NCI-H2196 (cell line): Measurements from ENCODE around the gene PUS1.

Experiments
- DNase-seq: peaks from one replicate; lab custom pipeline; 2025; ENCODE audit not compliant: unreplicated experiment; lab: John Stamatoyannopoulos, UW

PUS1 gene

DNA sequence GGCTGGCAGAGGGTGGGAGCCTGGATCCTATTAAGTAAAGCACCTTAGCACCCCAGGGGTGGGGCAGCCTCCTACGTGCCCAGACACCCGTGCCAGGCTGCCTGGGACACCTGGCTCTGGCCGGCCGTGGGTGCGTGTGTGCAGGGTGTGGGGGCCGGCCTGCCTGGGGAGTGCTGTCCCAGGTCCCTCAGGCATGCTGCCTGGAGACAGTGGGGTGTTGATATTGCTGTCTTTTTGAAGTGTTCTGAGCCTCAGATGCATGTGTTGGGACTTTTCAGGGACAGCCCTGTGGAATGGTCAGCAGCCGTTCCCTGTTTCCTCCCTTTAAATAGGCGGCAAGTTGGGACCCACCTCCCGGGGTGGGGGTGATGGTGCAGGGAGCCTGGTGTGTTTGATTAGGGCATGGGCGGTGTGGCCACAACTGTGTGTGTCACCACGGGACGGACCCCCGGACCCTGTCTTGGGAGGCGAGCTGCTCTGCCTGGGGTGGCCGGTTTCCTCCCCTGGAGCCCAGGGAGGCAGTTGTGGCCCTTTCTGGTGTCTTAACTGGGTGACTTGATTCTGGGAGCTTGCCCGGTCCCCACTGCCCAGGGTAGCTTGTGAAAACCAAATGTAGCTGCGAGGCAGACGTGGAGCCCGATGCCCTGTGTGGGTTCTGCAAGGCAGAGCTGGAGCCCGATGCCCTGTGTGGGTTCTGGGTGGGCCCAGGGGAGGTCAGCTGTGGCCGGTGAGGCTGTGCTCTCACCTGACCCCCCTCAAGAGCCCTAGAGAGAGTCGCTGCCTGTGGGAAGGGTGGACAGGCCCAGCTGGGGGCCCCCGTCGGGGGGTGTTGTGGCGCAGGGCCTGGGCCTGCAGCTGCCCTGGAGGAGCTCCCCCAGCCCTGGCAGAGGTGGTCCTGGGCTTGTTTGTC lies 26.5 kb upstream of the PUS1 start:
- DNase-seq, result no peak

DNA sequence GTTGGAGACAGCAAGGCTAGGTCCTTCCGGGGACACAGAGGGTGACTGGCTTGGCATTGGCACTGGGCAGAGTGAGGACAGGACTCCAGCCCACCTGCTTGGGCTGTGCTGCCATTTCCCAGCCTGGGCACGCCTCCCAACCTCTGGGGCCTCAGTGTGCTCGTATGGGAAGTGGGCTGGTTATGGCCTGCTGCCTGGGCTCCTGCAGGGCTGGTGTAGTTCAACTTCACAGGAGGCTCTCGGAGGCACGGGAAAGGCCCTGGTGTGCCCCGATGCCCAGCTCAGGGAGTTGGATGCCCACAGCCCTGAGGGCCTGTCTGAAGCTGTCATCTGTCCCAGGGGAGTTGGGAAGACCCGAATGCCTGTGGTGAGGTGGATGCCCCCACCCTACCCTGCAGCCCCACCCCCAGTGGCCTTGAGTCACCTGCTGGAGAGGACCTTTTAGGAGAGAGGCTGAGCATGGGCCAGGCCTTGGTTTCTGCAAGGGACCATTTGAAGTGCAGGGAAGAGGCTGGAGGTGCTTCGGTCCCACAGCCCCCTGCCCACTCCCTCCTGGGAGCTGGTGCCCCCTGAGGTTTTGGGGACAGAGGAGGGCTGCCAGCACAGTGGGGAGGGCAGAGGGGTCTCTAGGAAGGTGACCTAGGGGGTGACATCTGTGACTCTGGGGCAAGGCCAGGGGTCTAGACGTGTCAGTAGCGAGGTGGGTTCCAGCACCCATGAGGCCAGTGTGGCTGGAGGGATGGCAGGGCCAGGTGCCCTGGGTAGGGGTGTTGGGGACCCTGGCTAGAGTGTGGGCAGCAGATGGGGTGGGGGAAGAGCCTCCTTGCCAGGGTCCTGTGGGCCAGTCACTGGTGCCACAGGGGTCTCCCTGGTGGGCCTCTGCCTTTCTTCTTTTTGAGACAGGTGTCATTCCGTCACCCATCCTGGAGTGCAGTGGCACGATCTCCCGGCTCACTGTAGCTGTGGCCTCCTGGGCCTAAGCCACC lies 25.5 kb upstream of the PUS1 start:
- DNase-seq, result no peak

DNA sequence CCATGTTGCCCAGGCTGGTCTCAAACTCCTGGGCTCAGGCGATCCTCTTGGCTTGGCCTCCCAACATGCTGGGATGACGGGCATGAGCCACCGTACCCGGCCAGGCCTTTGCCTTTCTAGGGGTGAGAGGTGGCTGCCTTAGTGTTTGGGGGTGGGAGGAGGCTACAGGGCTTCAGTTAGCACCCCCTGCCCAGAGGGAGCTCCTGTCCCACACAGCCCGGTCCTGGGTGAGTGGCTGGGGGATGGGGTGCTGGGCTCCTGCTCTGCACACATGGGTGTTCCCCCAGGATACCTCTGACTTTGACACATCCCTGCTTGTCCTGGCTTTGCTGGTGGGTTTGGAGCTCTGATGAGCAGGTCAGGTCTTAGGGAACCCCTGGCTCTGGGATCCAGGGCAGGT lies 24.7 kb upstream of the PUS1 start:
- DNase-seq, result no peak

DNA sequence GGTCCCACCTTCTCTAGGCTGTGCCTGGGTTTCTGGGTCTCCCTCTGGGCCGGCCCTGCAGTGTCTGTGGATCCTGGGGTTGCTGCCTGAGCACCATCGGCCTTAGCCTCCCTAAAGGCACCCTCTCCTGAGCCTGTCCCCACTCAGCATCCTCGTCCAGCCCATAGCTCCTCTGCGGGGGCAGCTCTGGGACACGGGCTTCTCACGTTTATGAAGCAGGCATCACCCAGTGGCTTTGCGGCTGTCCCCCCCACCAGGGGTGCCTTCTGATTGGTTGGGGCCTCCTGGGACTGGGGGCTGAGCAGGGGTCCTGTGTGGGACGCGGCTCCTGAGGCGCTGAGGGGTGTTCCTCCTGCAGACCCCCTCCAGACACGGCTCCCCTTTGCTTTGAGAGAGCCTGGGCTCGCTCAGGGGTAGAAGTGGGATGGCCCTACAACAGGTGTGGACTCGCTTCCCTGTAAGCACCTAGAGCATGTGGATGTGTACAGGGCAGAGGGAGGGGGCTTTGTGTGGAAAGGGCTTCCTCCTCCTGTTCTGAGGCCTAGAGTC lies 23.9 kb upstream of the PUS1 start:
- no peak for DNase-seq

DNA sequence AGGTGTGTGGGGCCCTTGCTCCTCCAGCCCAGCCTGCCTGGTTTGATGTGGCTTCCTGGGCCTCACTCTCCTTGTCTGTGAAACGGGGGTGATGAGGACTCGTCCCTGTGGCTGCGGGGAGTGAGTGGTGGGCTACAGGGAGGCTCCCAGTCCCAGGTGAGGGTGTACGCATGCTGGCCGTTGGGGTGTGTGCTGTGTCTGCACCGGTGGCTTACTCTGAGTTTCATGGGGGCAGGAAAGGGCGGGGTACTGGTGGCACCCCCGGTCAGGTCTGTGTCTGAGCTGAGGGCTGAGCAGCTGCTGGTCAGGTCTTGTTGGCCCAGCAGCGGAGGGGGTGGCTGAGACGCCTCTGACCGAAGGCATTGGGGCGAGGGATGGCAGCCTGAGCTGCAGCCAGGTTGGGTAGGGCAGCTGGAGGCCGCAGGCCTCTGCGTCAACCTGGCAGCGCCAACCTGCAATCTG lies 23.4 kb upstream of the PUS1 start:
- no peak for DNase-seq

DNA sequence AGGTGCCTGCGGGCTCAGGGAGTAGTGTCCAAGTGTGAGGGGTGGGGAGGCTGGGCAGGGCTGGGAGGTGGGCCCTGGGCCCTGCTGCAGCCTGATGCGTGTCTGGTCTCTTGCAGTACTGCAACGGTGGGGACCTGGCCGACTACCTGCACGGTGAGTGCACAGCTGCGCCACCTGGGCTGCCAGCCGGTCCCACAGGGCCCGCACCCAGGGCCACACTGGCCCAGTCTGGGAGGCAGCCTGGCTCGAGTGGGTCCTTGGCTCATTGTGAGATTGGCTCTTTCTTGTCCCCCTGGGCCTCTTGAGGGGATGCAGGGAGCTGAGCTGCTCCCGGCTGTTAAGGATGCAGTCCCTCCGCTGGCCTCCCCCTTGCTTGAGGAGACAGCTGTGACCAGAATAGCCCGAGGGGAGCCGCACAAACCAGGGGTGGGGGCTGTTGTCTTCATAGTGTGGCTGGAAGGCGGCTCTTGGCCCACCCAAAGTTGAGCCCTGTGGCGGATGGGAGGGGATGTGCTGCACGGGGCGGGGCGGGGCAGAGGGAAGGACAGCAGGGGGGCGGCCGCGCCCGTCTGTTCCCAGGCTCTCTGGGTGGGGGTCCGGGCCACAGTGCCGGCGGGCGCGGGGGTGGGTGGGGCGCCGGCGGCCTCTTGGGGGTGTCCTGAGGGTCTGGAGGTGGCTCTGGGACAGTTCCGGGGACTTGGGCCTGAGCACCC lies 21.5 kb upstream of the PUS1 start:
- DNase-seq, result no peak

DNA sequence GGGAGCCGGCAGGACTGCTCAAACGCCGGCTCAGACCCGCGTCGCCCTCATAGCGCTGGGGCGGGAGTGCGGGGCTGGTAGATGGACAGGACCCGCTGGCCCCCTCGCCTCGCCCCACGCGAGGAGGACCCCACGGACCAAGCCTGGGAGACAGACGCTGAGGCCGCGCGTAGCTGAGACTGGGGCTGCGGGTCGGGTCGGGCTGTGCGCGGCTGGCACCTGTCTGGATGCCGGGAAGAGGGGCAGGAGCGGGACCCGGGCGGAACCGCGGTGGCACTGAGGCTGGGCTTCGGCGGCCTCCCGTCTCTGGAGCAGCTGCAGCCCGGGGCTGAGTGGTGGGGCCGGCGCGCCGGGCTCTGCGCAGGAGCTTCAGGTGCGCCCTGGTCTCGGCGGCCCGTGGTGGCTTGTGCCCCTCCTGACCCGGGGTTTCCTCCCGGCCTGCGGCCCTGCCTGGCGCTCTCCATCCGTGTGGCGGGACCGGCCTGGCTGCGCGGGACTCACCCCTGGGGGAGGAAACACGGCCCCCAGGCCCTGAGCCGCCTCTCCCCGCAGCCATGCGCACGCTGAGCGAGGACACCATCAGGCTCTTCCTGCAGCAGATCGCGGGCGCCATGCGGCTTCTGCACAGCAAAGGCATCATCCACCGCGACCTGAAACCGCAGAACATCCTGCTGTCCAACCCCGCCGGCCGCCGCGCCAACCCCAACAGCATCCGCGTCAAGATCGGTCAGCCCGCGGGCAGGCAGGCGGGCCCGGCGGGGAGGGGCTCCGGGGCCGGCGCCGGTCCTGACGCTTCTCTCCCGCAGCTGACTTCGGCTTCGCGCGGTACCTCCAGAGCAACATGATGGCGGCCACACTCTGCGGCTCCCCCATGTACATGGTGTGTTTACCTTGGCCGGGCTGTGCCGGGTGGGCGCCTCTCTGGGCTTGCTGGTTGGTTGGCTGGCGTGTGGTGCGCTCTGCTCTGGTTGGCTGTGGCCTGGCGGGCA lies 20.7 kb upstream of the PUS1 start:
- DNase-seq, result no peak

DNA sequence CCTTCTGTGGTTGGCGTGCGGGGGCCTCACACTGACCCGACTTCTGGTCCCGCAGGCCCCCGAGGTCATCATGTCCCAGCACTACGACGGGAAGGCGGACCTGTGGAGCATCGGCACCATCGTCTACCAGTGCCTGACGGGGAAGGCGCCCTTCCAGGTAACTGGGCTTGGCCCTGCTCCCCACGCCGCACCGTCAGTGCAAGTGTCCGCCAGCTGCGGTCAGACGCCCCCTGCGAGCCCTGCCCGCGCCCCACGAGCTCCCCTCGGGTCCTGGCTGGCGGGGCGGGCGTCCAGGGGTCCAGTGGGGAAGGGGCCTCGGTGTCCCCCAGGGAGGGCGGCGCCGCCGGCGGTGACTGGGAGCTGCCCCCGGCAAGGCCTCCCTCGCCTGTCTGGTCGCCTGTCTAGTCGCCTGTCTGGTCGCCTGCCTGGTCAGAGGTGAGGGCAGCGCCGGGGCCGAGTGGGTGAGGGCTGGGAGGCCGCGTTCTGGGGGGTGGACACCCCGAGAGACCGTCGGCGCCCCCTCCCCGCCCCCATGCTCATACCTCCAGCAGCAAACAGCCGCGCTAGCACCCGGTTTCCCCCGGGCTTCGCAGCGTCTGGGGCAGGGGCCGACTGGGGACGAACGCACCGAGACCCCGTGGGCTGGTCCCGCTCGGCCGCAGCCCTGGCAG lies 19.9 kb upstream of the PUS1 start:
- DNase-seq, result no peak

DNA sequence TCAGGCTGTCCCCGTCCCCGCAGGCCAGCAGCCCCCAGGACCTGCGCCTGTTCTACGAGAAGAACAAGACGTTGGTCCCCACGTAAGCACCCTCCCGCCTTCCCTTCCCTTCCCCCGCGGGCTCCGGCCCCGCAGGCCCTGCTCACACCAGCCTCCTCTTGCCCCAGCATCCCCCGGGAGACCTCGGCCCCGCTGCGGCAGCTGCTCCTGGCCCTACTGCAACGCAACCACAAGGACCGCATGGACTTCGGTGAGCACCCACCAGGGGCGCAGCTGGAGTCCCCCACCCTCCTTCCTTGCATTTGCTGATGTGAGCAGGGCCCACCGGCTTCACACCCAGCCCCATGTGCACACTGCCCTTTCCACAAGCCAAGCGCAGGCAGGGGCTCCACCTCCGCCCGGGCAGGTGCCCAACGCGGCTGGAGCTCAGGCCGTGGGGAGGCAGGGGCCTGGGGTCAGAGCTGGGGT lies 19.3 kb upstream of the PUS1 start:
- DNase-seq, result no peak

DNA sequence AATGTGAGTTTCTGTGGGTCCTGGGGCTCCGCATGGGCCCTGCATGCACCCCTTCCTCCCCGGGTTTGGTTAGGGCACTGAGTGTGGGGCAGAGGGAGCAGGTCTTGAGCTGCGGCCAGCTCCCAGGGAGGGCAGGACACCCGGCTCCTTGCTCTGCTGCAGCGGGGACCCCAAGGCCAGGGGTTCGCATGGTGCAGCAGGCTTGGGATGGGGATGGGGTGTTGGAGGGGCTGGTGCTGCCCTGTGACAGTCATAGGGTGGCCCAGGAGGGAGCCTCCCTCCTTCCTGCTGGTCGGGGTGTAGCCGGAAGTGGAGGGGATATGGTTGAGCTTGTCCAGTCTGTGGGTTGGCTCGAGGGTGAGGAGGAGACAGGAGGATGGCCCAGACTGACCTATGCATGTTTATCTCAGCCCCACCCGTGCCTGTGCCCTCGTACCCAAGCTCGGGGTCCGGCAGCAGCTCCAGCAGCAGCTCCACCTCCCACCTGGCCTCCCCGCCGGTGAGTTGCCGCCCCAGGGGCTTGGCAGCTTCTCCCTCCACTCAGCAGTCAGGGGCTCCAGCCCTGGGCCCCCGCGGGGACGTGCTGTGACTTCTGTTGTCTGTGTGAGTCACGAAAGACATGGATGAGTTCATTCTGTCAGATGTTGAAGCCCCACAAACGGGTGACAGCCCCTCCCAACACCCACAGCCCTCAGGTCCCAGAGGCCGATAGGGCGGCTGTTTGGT lies 18.6 kb upstream of the PUS1 start:
- DNase-seq, result no peak

DNA sequence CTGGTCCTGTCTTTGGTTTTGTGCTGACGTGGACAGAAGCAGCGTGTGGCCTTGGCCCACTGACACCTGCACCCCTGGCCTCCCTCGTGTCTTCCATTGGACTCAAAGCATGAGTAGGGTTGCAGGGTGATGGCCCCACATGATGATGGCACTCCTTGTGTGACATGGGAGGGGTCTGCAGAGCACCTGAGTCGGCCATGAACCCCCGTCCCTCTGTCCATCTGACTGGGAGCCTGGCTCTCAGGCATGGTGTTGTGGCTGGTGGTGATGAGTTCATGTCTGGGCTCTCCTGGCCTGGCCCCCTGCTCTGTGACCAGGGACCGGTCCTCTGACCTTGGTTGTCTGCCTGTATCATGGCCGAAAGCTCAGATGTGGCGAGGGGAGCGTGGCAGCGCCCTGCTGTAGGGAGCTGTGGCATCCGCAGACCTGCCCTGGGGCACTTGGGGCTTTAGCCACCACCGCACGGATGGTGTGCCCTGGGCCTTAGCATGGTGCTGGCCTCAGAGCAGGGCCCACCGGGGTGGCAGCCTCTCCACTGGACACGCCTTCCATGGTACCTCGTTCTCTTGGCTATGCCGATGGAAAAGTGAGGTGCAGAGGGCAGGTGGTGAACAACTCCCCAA lies 17.9 kb upstream of the PUS1 start:
- DNase-seq, result no peak

DNA sequence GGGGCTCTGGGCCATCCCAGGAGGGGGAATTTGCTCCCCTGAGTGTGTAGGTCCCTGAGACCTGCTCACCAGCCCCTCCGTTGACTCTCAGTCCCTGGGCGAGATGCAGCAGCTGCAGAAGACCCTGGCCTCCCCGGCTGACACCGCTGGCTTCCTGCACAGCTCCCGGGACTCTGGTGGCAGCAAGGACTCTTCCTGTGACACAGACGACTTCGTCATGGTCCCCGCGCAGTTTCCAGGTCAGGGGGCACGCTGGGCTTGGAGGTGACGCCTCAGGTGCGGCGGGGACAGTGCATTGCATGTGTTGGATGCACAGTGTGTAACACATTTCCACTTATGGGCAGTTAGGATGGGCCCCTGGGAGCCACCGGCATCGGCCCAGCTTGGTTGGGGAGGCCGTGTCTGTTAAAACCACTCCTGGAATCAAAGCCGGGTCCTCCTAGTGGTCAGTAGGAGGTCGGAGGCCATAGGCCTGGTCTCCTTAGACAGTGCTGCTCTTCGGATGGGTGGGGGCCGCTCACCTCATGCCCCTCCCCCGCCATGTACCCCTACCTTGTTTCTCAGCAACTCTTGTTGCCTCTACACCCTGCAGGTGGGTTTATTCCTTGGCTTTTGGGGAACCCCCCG lies 17.1 kb upstream of the PUS1 start:
- DNase-seq, result no peak

DNA sequence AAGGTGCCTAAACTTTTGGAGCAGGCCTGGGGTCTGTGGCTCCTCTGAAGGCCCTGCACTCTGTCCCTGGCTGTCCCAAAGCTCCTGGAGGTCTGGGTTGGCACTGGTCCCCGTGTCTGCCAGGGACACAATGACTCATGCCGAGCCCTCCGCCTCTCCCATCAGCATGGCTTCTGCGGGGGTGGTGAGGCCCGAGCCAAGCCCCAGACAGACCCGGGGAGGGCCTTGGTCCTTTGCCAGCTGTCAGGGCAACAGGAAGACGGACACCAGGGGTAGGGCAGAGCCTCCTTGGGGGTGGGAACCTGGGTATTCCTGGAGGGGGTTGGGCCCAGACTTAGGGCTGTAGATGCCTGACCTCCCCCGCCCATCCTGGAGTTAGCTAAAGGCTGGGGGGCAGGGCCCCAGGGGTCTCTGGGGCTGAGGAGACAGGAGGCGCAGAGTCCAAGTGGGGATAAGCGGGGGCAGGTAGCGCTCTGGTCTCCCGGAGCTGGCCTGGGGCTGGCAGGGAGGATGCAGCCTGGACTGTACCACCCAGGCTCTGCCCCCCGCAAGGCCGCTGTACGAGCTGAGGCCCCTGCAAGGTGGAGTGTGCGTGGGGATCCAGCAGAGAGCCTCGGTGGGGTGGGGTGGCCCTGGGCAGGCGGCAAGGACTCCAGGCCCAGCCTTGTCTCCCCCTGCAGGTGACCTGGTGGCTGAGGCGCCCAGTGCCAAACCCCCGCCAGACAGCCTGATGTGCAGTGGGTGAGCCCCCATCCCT lies 16.4 kb upstream of the PUS1 start:
- DNase-seq, result peak; percentile 44

DNA sequence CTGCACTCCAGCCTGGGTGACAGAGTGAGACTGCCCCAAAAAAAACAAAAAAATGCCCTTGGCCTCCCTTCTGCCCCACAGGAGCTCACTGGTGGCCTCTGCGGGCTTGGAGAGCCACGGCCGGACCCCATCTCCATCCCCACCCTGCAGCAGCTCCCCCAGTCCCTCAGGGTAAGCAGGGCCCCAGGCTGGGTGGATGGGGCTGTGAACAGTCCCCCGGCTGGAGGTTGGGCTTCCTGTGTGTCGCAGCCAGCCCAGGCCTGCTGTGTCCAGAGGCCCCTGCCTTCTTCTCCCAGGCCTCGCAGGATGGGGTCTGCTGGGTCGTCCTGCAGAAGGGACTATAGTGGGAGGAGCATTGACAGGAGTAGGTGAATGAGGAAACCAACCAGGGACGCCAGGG lies 15.4 kb upstream of the PUS1 start:
- DNase-seq, result no peak

DNA sequence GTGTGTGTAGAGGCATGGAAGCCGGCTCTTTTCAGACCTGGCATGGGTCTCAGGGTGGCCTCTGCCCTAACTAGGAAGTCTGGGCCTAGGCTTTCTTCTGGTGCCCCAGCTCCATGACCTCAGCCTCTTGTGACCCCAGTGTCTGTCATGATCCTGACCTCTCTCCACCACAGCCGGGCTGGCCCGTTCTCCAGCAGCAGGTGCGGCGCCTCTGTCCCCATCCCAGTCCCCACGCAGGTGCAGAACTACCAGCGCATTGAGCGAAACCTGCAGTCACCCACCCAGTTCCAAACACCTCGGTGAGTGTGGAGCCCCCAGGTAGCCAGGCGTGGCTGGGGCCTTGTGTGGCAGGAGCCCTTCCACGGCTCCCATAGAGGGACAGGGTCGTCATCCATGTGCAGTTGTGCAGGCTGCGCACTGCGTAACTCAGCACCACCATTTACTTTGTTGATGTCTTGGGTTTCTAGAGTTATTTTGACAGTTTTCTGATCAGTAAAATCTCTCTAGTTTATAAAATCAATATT lies 14.8 kb upstream of the PUS1 start:
- DNase-seq, result no peak

DNA sequence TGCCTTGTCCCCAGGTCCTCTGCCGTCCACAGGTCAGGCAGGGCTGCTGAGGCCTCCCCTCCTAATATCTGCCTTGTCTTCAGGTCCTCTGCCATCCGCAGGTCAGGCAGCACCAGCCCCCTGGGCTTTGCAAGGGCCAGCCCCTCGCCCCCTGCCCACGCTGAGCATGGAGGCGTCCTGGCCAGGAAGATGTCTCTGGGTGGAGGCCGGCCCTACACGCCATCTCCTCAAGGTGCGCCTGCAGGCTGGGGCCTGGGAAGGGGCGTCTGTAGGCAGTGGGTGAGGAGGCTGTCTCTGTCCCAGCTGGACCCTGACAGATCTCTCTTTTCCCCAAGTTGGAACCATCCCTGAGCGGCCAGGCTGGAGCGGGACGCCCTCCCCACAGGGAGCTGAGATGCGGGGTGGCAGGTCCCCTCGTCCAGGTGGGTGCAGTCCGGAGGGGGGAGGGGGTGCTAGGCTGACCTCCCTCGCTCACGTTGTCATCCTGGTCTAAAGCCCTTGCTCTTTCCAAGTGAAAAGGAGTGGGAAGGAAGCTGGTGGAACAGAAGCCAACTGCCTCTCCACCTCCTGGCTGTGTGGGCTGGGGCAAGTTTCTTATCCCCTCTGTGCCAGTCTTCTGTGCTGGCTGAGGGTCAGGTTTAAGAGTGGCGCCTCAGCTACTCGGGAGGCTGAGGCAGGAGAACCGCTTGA lies 13.9 kb upstream of the PUS1 start:
- no peak for DNase-seq
